HuH-7.5 (cell line): Measurements from ENCODE around the gene RTL1.

ENCODE experiments used
- DNase-seq: peaks from one replicate; pipeline ENCODE4 v3.0.0; 2011; ENCODE audit warnings: low spot score

The RTL1 gene

DNA sequence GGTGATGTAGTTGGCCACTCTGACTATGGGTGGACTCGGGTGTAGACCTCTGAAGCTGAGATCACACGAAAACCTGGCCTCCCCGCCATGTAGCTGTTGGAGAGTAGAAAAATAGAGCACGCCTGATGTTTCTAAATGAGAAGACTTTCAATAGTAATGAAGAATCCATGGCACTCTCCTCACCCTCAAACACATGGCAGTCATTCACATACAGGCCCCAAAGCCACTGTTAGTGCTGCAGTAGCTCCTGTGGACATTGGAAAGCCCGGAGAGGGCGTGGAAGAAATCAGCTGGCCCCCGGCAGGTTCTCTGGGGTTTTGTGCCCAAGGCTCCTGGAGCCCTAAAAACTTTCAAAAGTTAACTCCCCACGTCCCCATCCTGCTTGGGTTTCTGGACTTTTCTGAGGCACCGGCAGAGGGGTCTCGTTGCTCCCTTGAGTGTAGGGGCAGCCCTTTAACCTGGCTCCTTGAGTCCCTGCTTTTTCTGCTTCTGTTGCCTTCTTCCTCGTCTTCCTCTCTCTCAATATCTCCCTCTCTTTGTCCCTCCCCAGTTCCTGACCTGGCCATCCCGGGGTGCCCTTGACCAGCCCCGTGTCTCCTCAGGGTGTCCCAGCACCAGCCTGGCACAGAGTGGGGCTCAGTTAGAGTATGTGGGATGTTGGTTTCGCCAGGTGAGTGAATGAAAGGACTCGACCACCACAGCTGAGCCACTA lies 69.3 kb downstream of the RTL1 start:
- no peak for DNase-seq

DNA sequence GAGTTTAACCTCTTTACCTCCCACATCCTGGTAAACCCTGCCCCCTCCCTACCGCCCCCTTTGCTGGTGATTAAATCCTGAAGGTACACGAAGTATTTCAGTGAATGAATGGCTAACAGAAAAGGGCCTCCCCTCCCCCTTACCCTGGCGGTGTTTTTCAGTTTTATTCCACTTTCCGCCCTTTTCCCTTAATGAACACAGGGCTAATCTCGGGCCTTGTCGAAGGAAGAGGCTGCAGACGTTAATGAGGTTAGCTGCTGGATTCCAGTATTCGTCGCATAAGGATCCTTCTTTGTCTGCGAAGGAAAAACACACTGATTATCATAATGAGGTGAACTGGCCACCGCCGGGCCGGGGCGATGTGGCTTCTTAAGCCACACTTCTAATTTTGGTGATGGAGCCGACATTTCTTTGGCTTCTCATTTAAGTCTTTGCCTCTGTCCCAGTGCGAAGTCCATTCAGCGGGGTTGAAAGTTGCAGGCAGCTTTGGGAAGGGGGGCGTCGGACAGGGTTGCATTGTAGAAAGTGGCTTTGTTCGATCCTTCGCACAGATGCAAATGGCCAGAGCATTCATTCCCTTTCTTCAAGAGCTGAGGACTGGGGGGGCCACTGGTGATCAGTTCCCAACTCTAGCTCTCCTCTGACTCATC lies 71.1 kb downstream of the RTL1 start:
- no peak for DNase-seq

DNA sequence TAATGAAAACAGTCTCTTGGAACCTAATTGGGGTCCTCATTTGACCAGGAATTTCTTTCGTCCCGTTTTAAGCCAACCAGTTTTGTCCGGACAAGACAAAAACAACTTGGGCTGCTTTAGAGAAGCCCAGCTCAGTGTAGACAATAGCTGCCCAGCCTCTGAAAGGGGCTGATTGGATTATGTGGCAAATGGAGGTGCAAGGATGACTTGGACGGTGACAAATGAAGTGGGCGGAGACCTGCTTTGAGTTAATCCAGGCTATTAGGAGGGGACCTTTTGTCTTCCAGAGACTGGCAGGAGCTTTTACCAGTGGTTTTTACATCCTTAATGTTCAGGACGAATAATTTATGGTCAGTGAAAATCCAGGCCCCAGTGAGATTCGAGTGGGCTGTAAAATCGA lies 72.8 kb downstream of the RTL1 start:
- DNase-seq: no peak
